GM23248 (cell line): ENCODE measurements around the gene CCL27. TPM values are rescaled to one million over a fixed set of nuclear protein-coding genes. Genes with fewer than 3 reads are reported as not detected.

ENCODE experiments used
- DNase-seq: peaks from one replicate; pipeline ENCODE4 v3.0.0-alpha.2; 2015
- H2AFZ ChIP-seq: fragments of 200-600 bp; sonication (generic); 2 replicates; pipeline ENCODE4 v1.6.1; 2016; ENCODE audit warnings: antibody characterized with exemption
- H3F3A ChIP-seq: fragments of 200-600 bp; sonication (generic); 2 replicates; pipeline ENCODE4 v1.6.1; 2016; ENCODE audit warnings: mild to moderate bottlenecking, antibody characterized with exemption, mixed run types; ENCODE audit not compliant: insufficient read depth
- H3K27ac ChIP-seq: fragments of 200-600 bp; sonication (generic); 2 replicates; pipeline ENCODE4 v1.5.1; 2016; ENCODE audit warnings: mild to moderate bottlenecking
- H3K27me3 ChIP-seq: fragments of 200-600 bp; sonication (generic); replicated peaks from 2 replicates; pipeline ENCODE4 v1.6.1; 2016; ENCODE audit warnings: mild to moderate bottlenecking; ENCODE audit not compliant: insufficient read depth
- H3K36me3 ChIP-seq: fragments of 200-600 bp; sonication (generic); 2 replicates; pipeline ENCODE4 v1.6.1; 2016; ENCODE audit warnings: low read depth, mild to moderate bottlenecking
- H3K4me1 ChIP-seq: fragments of 200-600 bp; sonication (generic); 2 replicates; pipeline ENCODE4 v1.6.1; 2016; ENCODE audit warnings: mild to moderate bottlenecking; ENCODE audit not compliant: insufficient read depth
- H3K4me2 ChIP-seq: fragments of 200-600 bp; sonication (generic); one replicate; pipeline ENCODE4 v1.6.1; 2016; ENCODE audit warnings: mild to moderate bottlenecking; ENCODE audit not compliant: unreplicated experiment
- H3K4me3 ChIP-seq: fragments of 200-600 bp; sonication (generic); 2 replicates; pipeline ENCODE4 v1.5.1; 2016; ENCODE audit warnings: mild to moderate bottlenecking
- H3K79me2 ChIP-seq: fragments of 200-600 bp; sonication (generic); 2 replicates; pipeline ENCODE4 v1.6.1; 2016; ENCODE audit warnings: mild to moderate bottlenecking; ENCODE audit not compliant: insufficient read depth
- H3K9ac ChIP-seq: fragments of 200-600 bp; sonication (generic); 2 replicates; pipeline ENCODE4 v1.6.1; 2016; ENCODE audit warnings: mild to moderate bottlenecking
- H3K9me2 ChIP-seq: fragments of 200-600 bp; sonication (generic); 2 replicates; pipeline ENCODE4 v1.6.1; 2016; ENCODE audit warnings: mixed run types, mild to moderate bottlenecking, moderate library complexity; ENCODE audit not compliant: insufficient read depth
- H3K9me3 ChIP-seq: fragments of 200-600 bp; sonication (generic); one replicate; pipeline ENCODE4 v1.6.1; 2017; ENCODE audit warnings: low read depth
- H4K20me1 ChIP-seq: fragments of 200-600 bp; sonication (generic); 2 replicates; pipeline ENCODE4 v1.6.0; 2016; ENCODE audit not compliant: insufficient read depth
- EZH2 ChIP-seq: fragments of 200-600 bp; sonication (generic); IDR thresholded peaks from 2 replicates; pipeline ENCODE4 v1.6.1; 2018; ENCODE audit warnings: antibody characterized with exemption, mild to moderate bottlenecking; ENCODE audit not compliant: insufficient read depth, poor library complexity, severe bottlenecking
- EZH2phosphoT487 ChIP-seq: fragments of 200-600 bp; sonication (generic); IDR thresholded peaks from 2 replicates; pipeline ENCODE4 v1.6.1; 2018; ENCODE audit warnings: antibody characterized with exemption, moderate library complexity, mild to moderate bottlenecking, low read depth; ENCODE audit not compliant: insufficient read depth
- whole genome bisulfite sequencing, 2 experiments: methylation state at CpG; one replicate each; pipeline ENCODE4 v1.1.6; 2015 to 2017; ENCODE audit warnings: low lambda C conversion rate in 2 of 2, low coverage in 1 of 2; ENCODE audit errors: missing lambda C conversion rate in 2 of 2; 5-methylcytosine and 5-hydroxymethylcytosine counted together
- in situ Hi-C: fragments of 300-500 bp; cut with MboI; formaldehyde crosslinking; loops from 2 replicates; pipeline ENCODE4 v1.15.0; 2020
- polyA plus RNA-seq: library from polyadenylated mRNA; unstranded; fragments of >200 nt; fragmentation: Nextera tagmentation; extraction: Ambion mirVana; gene quantifications from 2 replicates; pipeline ENCODE4 v1.2.1, GENCODE V29; 2016
- total RNA-seq: library from RNA; depleted of rRNA; stranded (reverse); fragments of >200 nt; shearing (Covaris generic); gene quantifications from 2 replicates; pipeline ENCODE4 v1.2.3, GENCODE V29; 2014

CCL27 gene
- total and polyA plus RNA-seq, 2 experiments from 2014 or later, result 0.50 TPM; not detected in 1

GRCh38 chr9:34689116-34689470, 26.6 kb upstream of the CCL27 start:
- Histone ChIP-seq H3K4me2 (no peak overlapping the region), H3K27me3 (no peaks in the 10 kb centered on the region), H2AFZ (no peak overlapping the region), H3K9me2 (no peaks in the 10 kb centered on the region), H3K9me3 (no peaks in the 10 kb centered on the region), H3K4me1 (peaks cover 17% of the 10 kb centered on the region), H3K27ac (no peak overlapping the region), H3K4me3 (no peak overlapping the region), H3F3A (peaks cover 12% of the 10 kb centered on the region; the same call in 1 of the 2 replicates), H3K79me2 (no peaks in the 10 kb centered on the region), H3K36me3 (no peaks in the 10 kb centered on the region), H3K9ac (no peak overlapping the region), H4K20me1 (no peaks in the 10 kb centered on the region)
- 85 to 90% methylated on average over 4 of the region's 4 CpGs for WGBS, 2 experiments
- TF ChIP-seq EZH2phosphoT487 (no peak), EZH2 (no peak)
- in situ Hi-C loops, result no loop called here
- no peak for DNase-seq

- Histone ChIP-seq H3K4me3 (no peak overlapping the region), H3K27me3 (no peaks in the 10 kb centered on the region), H3K9ac (no peak overlapping the region), H2AFZ (no peak overlapping the region), H3F3A (peaks cover 12% of the 10 kb centered on the region; the same call in 1 of the 2 replicates), H4K20me1 (no peaks in the 10 kb centered on the region), H3K9me3 (no peaks in the 10 kb centered on the region), H3K9me2 (no peaks in the 10 kb centered on the region), H3K36me3 (no peaks in the 10 kb centered on the region), H3K4me1 (peaks cover 17% of the 10 kb centered on the region), H3K4me2 (no peak overlapping the region), H3K27ac (no peak overlapping the region), H3K79me2 (no peaks in the 10 kb centered on the region)
- TF ChIP-seq EZH2phosphoT487 (no peak), EZH2 (no peak)
- in situ Hi-C loops, result no loop called here
- 78 to 83% methylated on average over 5 of the region's 5 CpGs for WGBS, 2 experiments
- no peak for DNase-seq
These were observed 26.1 kb upstream of the CCL27 start for GRCh38 chr9:34688329-34689115.

- Histone ChIP-seq H3K4me3 (no peak overlapping the region), H4K20me1 (no peaks in the 10 kb centered on the region), H3K4me2 (no peak overlapping the region), H3K27me3 (no peaks in the 10 kb centered on the region), H3K27ac (no peak overlapping the region), H3K9me2 (no peaks in the 10 kb centered on the region), H3K9me3 (no peaks in the 10 kb centered on the region), H3K79me2 (no peaks in the 10 kb centered on the region), H3K9ac (no peak overlapping the region), H3K4me1 (peaks cover 17% of the 10 kb centered on the region), H2AFZ (no peak overlapping the region), H3K36me3 (no peaks in the 10 kb centered on the region), H3F3A (peaks cover 12% of the 10 kb centered on the region; the same call in 1 of the 2 replicates)
- in situ Hi-C loops, result no loop called here
- DNase-seq, result no peak
- TF ChIP-seq EZH2, result no peak
- TF ChIP-seq EZH2phosphoT487, result no peak
- WGBS, 2 experiments, result 97% methylated on average over 10 of the region's 10 CpGs
These were observed 25.0 kb upstream of the CCL27 start for GRCh38 chr9:34687276-34688030.

GRCh38 chr9:34686732-34687131, 24.3 kb upstream of the CCL27 start:
- 5 to 12% methylated on average over 1 of the region's 1 CpG for WGBS, 2 experiments
- no peaks in the 10 kb centered on the region for H3K27me3 ChIP-seq
- no peak overlapping the region for H3K9ac ChIP-seq
- no peak overlapping the region for H2AFZ ChIP-seq
- DNase-seq, result peak; percentile 51
- no peaks in the 10 kb centered on the region for H3K79me2 ChIP-seq
- H3K27ac ChIP-seq, result no peak overlapping the region
- H3K4me1 ChIP-seq, result peaks cover 17% of the 10 kb centered on the region
- no peaks in the 10 kb centered on the region for H3K9me3 ChIP-seq
- no peak overlapping the region for H3K4me3 ChIP-seq
- in situ Hi-C loops, result no loop called here
- H3K4me2 ChIP-seq, result no peak overlapping the region
- no peaks in the 10 kb centered on the region for H4K20me1 ChIP-seq
- H3F3A ChIP-seq, result peaks cover 12% of the 10 kb centered on the region; the same call in 1 of the 2 replicates
- no peaks in the 10 kb centered on the region for H3K9me2 ChIP-seq
- no peak for TF ChIP-seq EZH2
- no peaks in the 10 kb centered on the region for H3K36me3 ChIP-seq
